ENCODE data around the gene CLDND2.

The CLDND2 gene

DNA sequence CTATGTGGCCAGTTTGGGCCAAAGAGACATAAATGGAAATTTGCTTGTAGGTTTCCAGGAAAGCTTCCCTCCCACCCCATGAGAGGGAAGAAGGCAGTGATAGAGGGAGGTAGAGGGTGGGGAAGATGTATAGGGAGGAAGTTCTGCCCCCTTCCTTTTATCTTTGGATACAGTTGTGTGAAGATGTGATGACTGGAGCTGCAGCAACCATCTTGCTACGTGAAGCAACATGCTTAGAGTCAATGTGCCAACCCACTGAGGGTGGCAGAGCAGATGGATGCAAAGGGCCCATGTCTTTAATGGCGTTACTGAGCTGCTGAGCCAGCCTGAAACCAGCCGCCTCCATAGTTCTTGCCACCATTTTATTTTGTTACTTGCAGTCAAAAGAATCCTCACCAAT, 37.6 kb downstream of the CLDND2 start:
- H3K27ac ChIP-seq: no peak overlapping the region
- TF ChIP-seq ZFX (IDR thresholded peaks at IDR 0.05): no peak
- TF ChIP-seq, protein P1, sequence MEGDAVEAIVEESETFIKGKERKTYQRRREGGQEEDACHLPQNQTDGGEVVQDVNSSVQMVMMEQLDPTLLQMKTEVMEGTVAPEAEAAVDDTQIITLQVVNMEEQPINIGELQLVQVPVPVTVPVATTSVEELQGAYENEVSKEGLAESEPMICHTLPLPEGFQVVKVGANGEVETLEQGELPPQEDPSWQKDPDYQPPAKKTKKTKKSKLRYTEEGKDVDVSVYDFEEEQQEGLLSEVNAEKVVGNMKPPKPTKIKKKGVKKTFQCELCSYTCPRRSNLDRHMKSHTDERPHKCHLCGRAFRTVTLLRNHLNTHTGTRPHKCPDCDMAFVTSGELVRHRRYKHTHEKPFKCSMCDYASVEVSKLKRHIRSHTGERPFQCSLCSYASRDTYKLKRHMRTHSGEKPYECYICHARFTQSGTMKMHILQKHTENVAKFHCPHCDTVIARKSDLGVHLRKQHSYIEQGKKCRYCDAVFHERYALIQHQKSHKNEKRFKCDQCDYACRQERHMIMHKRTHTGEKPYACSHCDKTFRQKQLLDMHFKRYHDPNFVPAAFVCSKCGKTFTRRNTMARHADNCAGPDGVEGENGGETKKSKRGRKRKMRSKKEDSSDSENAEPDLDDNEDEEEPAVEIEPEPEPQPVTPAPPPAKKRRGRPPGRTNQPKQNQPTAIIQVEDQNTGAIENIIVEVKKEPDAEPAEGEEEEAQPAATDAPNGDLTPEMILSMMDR (conservative IDR thresholded peaks at IDR 0.05): no peak

DNA sequence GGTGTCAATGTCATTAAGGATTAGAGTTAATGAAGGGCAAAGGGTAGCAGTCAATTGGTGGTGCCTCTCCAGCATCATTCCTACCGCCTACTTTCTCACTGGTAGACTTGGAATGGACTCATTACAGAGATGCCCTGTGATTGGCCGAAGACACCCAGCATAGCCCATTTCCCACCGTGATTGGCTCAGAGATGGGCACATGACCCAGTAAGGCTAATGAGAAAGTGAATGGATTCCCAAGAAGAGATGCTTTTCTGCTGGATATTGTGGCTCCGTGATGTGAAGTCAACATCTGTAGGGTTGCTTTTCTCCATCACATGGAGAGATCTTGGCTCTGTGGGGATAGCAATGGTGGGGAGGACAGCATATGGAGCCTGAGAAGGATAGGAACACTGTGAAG, 38.4 kb downstream of the CLDND2 start:
- TF ChIP-seq ZFX (IDR thresholded peaks at IDR 0.05): no peak
- TF ChIP-seq, protein P1 (conservative IDR thresholded peaks at IDR 0.05): no peak
- no peak overlapping the region for H3K27ac ChIP-seq

DNA sequence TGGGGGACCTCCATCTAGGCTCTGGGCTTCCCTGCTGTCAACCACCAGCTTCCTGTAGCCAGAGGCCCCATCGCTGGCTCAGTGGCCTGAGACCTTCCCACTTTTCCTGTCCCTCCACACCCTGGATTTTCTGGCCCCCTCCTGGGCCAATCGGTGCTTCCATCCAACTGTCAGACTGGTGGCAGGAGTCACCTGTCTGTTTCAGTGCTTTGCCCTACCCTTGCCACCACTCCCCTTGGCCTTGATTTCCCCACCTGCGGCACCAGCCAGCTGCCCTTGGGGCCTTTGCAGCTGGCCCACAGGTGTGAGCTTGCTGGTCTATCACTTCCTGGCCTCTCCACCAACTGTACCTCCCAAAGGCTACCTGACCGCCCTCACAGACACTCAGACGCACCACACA, 39.4 kb downstream of the CLDND2 start:
- no peak for TF ChIP-seq ZFX (IDR thresholded peaks at IDR 0.05)
- TF ChIP-seq, protein P1 (conservative IDR thresholded peaks at IDR 0.05): no peak
- no peak overlapping the region for H3K27ac ChIP-seq

DNA sequence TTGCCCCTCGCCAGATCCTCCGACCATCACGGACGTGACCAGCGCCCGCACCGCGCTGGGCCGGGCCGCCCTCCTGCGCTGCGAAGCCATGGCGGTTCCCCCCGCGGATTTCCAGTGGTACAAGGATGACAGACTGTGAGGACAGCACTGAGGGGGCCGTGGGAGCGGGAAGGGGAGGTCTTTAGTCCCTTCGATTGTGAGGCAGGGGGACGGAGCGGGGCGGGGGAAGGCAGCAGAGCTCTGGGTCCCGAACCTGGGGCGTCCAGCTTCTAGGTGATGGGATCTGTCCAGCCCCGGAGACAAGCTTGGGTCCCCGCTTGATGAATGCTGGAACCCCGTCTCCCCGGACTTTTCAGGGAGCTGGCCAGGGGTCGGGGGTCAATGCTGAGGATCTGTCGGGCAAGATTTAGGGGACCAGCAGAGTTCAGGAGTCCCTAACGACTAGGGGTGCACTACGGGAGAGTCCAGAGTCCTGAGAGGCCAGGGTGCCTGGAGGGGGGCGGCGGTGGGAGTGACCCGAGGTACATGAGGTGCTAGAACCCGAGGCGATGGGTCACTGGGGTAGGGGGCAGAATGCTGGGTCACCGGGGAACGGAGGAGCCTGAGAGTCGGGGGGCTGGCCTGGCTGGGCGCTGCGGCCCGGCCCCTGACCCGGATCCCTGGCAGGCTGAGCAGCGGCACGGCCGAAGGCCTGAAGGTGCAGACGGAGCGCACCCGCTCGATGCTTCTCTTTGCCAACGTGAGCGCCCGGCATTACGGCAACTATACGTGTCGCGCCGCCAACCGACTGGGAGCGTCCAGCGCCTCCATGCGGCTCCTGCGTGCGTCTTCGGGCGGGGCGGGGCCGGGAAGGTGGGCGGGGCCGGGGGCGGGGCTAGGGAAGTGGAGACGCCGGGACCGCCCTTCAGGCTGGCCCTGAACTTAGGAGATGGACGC, 41.5 kb downstream of the CLDND2 start:
- peak overlapping the region; percentile 48 for H3K27ac ChIP-seq
- no peak for TF ChIP-seq ZFX (IDR thresholded peaks at IDR 0.05)
- TF ChIP-seq, protein P1 (conservative IDR thresholded peaks at IDR 0.05): peak; percentile 74

DNA sequence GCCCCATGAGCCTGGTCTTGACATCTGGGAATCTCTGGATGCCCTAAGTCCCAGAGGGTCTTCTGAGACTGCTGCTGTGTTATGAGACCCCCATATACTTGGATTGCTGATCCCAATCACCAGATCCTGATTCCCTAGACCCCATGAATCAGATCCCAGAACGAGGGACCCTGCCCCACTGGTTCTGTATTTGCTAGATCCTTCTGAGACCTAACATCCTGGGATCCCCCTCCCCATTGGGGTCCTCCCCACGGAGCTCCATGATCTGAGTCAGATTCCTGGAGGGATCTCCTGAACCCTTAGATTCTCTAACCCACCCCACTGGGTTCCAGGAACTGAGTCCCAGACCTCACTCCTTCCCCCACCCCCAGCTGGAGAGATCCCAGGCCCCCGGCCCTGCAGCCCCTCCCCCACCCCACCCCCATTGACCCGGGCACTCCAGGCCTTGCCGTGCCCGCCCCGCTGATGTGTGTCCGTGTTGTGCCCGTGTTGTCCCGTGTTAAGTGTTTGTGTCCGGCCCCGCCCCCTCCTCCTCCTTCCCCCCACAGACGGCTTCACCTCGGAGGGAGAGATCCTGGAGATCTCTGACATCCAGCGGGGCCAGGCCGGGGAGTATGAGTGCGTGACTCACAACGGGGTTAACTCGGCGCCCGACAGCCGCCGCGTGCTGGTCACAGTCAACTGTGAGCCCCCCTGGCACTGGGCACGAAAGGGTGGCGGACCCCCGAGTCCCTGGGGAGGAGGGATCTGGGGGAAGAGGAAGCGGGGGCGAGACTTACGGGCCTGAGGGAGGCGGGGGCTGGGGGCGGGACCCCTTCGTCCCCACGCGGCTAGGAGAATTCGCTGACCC, 42.4 kb downstream of the CLDND2 start:
- TF ChIP-seq, protein P1 (conservative IDR thresholded peaks at IDR 0.05): no peak
- TF ChIP-seq ZFX (IDR thresholded peaks at IDR 0.05): no peak

DNA sequence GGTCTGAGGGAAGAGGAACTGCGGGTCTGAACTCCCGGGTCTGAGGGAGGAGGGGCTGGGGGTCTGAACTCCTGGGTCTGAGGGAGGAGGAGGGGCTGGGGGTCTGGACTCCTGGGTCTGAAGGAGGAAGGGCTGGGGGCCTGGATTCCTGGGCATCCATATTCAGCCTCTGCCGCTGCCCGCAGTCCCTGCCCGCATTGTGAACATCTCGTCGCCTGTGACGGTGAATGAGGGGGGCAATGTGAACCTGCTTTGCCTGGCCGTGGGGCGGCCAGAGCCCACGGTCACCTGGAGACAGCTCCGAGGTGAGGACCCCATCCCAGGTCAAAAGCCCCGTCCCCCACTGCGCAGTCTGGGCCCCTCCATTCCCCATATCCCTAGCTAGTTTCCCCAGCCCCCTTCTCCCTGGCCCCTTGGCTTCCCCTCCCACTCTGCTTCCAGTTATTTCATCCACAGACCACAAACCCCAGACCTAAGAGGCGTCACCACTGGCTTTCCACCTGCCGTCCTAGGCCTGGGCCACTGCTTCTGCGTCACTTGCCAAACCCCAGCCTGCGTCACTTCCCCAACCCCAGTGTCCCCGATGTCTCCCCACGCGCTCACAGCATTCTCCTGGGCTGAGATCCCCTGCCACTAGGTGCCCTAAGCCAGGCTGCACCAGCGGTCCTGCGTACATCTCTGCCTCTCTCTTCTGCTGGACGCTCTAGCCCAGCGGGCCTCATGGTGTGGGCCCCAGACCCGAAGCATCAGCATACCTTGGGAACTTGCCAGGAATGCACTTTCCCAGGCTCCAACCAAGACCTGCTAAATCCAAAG, 43.4 kb downstream of the CLDND2 start:
- H3K27ac ChIP-seq: no peak overlapping the region
- TF ChIP-seq, protein P1 (conservative IDR thresholded peaks at IDR 0.05): no peak
- TF ChIP-seq ZFX (IDR thresholded peaks at IDR 0.05): no peak

More for the DNA sequence above, 42.4 kb downstream of the CLDND2 start:
- H3K27ac ChIP-seq: no peak overlapping the region

Data from C4-2B (cell line).